IPS-NIHi11 (cell line): ENCODE results near the gene GPR15LG.

Experiments used
- DNase-seq: peaks from one replicate; pipeline ENCODE4 v3.0.0; 2012; ENCODE audit warnings: mixed read lengths, low spot score

Gene GPR15LG

DNA sequence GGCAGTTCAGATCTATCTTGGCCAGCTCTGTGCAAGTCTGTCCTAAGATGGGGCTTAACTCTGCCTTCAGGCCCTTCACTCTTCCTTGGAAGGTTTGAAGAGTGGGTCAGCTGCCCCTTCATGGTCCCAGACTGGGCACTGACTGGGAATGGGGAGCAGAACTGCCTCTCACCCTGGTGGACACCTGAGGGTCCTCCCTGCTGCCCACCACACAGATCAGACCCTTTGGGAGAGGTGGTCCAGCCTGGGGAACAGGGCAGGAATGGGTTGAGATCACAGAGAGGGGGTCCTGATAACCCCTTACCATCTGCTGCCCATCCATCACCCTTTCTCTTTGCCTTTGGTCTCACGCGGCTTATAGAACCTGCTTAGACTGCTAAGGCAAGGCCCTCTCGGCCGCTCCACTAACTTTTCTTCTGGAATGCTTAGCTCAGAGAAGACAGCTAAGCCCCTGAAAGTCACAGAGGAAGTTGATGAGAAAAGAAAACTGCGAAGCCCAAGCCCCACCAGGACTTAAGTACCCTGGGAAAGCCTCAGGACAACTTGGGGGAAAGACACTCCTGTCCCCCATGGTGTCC is 20.3 kb downstream of the GPR15LG start:
- DNase-seq, result no peak

DNA sequence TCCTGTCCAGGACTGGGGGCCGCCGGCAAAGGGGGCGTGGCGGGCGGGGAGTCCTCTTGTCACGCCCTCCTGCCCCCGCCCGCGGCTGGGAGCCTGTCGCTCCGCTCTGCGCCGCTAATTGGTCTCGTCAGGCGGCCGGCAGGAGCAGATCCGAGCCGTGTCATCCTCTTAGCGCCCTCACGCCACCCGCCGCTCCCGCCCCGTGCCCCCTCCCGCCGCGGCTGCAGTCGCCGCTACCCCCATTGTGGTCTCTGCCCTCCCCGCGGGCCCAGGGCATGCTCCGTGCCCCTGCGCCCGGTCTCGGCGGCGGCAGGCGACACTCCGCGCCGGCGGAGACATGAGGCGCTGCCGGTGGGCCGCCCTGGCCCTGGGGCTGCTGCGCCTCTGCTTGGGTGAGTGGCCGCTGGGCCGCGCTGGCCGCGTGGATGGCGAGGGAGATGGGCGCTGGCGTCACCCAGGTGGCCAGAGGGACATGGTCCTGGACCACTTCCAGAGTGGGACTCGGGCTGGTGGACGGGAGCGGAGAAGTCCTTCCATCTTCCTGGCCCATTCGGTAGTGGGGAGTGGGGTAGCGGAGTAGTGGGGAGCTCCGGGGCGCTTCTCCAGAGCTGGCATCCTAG is 20.9 kb downstream of the GPR15LG start, which contains the start of gene CDHR1:
Gene CDHR1 (plus strand): TSS at position 114 of the 620 bp plus-strand sequence. CDS start 224 bp downstream, at position 338.
- peak; percentile 84 for DNase-seq

DNA sequence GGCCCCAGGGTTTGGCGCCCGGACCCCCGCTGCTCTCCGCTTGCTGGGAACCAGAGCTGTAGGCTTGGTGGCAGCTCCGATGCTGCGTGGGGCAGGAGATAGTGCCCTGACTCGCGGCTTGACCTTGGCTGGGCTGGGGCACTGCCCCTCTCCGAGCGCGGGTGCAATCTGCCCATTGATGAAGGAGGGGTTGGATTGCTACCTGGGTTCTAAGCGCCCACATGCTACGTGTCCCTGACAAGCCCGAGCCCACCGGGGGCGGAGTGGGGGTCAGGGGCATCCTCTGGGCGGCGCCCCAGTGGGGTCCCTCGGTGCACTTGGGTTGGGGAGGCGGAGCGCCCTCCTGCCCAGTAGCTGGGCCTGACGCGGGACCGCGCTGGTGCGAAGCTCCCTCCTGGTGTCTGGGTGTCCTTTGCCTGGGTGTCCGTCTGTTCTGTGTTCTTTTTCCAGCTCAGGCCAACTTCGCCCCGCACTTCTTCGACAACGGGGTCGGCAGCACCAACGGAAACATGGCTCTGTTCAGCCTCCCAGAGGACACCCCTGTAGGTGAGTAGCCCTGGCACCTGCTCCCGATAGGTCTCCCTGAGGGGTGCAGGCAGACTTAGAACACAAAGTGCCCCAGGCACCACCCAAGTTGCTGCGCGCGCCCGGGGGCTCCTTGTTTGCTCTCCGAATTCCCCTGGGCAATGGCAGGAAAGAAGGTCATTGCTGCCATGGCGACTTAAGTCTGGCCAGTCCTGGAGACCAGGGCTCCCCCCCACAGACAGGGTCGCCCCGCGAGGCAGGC is 21.6 kb downstream of the GPR15LG start:
- no peak for DNase-seq

DNA sequence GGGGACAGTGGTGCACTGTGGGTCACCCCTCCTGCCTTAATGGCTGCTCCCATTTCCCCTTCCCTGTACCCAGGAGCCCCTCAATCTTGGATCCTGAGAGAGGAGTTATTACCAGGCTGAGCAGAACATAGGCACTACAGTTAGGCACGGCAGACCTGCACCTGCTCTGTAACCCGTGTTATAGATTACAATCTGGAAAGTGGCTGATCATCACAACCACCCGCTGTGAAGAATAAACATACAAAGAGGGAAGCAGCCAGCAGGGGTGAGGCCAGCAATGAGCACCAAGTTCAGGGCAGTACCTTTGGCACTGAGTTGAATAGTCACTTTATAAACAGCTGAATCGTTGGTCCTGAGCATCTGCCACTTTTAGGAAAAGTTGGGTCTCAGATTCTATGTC is 22.5 kb downstream of the GPR15LG start:
- DNase-seq, result no peak

DNA sequence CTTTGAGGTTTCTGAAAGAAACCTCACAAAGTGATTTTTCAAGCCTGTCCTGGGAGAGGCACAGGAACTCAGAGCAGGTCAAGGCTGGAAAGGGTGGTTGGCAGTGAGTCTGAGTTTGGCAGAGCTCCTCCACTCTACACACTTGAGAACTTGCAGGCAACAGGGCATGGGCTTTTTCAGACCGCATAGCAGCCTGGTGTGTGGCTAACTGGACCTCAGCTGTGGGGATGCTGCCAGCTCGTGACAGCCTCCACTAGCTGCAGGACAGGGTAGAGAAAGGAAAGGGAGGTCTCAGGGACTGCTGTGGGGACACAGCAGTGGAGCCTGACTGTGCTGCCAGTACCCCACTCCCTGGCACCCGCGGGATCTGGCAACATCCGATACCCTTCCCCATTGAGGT is 23.3 kb downstream of the GPR15LG start:
- no peak for DNase-seq

DNA sequence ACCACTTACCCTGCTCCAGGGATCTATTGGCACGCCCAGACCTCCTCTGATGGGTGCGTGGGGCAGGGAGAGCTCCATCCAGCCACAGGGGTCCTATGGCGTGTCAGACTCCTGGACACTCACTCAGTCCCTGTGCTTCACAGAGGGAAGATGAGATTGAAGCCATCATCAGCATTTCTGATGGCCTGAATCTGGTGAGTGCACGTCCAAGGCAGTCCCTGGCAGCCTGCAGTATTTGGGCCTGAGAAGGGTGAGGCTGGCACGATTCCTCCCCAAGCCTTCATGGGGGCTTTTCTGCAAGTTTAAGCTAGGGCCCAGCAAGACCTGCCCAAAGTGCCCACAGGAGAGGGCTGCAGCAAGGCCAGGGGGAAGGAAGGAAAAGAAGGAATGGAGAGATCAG is 24.0 kb downstream of the GPR15LG start:
- DNase-seq, result no peak

DNA sequence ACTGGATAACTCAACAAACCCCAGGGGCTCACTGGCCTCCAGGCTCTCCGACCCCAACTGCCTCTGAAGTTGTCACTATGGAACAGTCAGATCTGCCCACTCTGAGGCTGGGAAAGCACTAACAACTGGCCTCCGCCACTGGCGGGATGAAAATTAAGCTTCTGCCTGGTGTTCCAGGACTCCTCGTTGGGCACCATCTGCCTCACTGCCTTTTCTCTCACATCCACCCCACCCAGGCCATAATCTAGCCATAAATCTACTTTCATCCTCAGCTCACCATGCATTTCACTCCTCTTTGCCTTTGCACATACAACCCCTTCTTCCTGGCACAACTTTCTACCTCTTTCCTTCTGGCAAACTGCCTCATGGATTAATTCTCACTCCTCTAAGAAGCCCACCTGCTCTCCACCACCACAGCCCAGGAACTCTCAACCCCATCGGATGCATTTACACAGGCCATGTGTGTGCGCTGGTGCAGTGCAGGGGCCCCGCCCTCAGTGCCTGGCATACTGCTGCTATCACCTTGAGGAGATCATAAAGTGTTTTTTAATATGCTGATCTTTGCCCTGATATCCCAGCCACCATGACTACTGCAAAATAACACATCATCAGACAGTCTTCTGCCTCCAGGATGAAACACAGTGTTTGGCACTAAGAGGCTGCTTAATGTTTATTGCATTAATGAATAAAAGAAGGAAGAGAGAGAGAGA is 24.8 kb downstream of the GPR15LG start:
- DNase-seq, result no peak

DNA sequence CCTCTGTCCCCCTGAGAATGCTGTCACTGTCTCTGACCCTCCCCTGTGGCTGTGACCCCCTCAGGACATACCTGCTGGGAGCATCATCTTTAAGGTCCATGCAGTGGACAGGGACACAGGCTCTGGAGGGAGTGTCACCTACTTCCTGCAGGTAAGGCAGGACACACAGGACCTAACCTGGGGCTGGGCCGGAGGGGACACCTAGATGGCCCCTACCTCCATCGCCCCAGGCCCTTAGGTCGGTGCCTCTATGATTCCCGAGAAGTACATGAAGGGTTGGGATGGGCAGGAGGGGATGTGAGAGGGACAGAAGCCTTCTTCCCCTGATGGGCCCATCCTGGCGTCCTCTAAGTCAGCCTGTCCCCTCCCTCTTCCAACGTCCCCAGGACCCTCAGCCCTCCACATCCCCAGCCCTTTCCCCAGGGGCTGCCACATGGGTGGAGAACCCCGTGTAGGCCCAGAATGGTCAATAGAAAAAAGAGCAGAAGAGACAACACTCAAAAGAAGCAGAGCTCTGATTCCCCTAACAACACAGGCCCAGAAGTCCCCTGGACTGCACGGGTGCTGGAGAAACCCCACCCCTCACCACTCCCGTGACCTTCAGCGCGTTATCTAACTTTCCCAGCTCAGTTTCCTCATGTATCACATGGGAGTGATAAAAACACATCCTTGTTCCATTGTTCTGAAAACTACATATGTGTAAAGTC is 27.1 kb downstream of the GPR15LG start:
- no peak for DNase-seq

DNA sequence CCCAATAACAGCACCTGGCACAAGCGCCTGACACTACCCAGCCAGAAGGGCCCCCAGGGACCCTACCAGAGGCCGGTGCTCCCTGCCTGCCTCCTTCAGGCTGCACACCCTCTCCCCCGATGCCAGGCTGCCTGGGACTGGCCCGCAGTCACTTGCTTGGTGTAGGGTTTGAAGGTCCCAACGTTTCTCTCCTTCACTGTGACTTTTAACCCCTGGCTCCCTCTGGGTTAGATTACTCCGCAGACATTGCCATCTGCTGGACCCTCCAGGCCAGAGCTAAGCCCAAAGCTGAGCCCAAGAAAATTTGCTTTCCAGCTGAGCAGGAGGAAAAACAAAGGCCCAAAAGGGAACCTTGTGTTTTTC is 27.6 kb downstream of the GPR15LG start:
- no peak for DNase-seq

DNA sequence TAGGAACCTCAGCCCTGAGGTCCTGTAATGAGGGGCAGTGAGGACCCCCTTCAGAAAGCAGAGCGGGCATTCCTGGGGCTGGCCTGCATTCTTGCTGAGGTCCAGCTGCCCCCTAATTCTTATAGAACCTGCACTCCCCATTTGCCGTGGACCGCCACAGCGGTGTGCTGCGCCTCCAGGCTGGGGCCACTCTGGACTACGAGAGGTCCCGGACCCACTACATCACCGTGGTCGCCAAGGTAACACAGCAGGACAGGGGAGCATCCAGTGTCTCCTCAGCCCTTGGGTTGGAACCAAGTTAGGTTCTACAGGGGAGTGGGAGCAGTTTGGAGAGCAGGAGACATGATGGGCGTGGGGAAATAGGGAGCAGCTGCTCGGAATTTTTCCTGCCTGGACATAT is 28.1 kb downstream of the GPR15LG start:
- DNase-seq, result no peak

DNA sequence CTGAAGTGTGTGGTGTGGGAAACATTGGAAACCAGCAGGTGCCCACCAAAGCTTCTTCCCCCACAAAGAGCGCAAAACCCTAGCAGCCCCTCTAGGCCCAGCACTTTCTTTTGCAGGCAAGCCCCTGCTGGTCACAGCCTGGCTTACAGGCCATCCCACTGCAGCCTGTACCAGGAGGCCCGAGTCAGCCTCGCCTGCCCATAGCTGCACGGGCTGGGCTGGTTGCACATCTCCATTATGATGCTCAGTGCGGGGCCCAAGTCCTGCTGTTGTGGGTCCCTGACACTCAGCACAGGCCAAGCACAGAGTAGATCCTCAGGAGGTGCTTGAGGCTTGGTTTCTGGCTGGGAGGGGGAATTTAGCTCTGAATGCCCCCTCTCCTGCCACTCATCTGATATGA is 28.7 kb downstream of the GPR15LG start:
- DNase-seq, result no peak

DNA sequence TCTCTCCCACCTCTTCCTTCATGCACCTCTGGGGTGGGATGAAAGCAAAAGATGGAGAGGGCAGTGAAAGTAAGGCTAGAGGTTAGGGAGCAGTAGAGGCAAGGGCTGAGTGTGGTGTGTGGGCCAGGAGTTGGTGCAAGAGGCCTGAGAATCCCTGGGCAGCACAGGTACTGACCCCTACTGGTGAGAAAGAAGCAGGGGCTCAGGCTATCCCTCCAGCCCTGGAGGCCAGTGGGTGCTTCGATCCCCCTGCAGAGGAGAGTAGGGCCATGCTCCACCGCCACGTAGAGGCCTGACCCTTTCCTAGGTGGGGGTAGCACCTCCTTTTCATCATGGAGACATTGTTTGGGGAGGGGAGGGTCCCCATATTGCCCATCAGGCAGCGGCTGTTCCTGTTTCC is 30.5 kb downstream of the GPR15LG start:
- peak; percentile 81 for DNase-seq

DNA sequence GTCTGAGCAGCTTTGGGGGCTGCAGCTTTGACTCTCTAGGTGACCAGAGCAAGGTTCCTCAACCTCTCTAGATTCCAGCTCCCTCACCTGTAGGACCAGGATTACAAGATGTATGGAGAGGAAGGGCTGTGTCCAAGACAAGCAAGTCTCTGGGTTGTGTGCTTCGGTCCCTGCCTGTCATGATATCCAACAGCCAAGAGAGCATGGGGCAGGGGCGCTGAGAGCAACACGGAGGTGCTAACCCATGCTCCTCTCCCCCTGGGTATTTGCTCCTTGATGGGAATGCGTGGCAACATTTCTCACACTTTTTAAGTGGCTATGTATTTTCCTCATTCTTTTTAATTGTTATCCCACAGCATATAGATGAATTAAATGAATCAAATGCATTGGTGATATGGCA is 31.0 kb downstream of the GPR15LG start:
- DNase-seq, result no peak

DNA sequence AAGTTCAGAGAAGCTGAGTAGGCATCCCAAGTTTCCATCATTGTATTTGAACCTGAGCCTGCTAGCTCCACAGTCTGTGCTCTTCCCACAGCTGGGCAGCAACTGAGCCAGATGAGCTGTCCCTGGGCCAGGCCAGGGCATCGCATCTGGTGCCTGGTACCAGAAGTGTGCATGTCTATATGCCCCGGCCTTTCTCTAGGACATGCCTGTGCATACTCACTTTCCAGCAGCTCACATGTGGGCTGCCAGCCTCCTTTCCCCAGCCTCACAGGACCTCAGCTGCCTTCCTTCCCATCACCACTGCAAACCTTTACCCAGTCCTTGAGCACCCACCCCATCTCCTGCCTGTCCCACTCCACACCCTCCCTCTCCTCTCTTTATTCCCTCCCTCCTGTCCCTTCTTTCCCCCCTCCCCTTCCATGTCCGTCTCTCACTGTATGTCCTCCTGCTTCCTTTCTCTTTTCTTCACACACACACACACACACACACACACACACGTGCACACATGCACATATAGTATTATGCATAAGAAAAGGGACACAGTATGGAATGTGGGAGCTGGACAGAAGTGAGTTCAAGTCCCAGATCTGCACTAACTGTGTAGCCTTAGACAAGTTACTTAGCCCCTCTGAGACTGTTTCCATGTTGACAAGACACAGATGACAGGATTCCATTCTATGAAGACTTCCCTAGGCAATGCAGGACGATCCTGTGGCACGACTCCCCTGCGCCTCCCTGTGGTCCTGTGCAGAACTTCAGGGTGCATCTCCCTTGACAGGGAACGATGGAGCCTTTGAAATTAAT is 31.6 kb downstream of the GPR15LG start:
- DNase-seq, result peak; percentile 78

DNA sequence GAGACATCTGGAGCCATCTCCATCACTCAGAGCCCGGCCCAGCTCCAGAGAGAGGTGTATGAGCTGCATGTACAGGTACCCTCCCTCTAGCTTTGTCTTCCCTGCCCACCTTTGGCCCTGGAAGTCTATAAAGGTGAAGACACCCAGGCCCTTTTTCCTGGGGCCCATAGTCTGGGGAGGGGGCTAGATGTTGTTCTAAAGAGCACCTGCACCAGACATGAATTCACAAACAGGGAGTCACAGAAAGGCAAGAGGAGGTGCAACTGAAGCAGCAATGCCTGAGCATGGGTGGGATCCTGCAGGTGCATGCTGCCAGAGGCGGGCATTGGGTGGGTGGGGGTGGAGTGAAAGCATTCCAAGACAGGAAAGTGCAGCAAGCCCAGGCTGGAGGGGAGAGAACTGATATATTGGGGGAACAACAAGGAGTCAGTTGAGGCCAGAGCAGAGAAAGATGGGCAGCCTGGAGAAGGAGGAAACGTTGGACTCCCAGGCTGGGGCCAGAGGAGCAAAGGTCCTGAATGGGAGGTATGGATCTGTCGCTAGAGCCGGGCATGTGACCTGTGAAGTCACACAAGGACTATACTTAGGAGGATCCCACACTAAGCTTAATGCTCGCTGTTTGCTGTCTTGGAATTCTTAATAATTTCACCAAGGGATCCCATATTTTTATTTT is 32.4 kb downstream of the GPR15LG start:
- no peak for DNase-seq

DNA sequence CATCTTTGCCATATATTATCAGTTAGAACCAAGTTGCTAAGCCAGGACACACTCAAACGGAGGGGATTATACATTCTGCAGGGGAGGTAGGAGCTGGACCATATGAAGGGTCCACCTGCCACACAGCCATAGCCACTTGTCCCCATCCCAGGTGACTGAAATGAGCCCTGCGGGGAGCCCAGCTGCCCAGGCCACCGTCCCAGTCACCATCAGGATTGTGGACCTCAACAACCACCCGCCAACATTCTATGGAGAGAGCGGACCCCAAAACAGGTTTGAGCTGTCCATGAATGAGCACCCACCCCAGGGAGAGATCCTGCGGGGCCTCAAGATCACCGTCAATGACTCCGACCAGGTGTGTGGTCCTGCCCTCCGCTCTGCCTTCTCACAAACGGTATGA is 34.4 kb downstream of the GPR15LG start:
- no peak for DNase-seq

DNA sequence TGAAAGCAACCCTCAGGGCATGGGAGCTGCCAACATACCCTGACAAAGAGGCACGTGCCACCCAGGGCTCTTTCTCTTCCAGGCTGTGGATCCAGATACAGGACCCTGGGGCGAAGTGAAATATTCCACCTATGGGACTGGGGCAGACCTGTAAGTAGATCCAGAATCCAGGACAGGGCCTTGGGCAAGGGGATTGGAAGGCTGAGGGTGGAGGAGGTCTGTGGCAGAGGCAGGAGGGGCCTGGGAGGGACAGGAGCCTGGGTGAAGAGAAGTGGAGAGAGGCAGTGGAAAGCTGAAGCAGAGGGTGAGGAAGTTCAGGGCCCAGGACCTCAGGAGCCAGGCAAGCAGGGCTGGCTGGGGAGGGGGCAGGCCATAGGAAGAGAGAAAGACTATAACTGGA is 38.0 kb downstream of the GPR15LG start:
- no peak for DNase-seq

DNA sequence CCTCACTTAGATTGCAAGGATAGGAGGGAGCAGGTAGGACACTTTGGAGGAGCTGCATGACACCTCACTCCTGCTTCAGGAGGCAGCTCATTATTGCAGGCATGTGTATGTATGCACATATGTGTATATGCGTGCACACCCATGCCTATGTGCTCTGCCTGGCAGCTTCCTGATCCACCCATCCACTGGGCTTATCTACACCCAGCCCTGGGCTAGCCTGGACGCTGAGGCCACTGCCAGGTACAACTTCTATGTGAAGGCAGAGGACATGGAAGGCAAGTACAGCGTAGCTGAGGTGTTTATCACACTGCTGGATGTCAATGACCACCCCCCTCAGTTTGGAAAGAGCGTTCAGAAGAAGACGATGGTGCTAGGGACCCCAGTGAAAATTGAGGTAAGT is 38.4 kb downstream of the GPR15LG start:
- no peak for DNase-seq

DNA sequence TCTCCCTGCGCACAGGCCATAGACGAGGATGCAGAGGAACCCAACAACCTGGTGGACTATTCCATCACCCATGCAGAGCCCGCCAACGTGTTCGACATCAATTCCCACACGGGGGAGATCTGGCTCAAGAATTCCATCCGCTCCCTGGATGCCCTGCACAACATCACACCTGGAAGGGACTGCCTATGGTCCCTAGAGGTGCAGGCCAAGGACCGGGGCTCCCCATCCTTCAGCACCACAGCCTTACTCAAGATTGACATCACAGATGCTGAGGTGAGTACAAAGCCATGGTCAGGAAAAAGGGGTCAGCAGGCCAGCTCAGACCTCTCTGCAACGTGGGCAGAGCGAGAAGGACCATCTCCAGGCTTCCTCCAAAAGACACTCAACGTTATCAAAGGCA is 39.5 kb downstream of the GPR15LG start:
- DNase-seq, result no peak

DNA sequence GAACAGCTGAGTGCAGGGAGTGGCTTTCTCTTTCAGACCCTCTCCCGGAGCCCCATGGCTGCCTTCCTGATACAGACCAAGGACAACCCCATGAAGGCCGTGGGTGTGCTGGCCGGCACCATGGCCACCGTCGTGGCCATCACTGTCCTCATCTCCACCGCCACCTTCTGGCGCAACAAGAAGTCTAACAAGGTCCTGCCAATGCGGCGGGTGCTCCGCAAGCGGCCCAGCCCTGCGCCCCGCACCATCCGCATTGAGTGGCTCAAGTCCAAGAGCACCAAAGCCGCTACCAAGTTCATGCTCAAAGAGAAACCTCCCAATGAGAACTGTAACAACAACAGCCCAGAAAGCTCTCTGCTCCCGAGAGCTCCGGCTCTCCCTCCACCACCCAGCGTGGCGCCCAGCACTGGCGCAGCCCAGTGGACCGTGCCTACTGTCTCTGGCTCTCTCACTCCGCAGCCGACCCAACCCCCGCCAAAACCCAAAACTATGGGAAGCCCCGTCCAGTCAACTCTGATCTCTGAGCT is 40.5 kb downstream of the GPR15LG start:
- DNase-seq, result no peak
